H9 (cell line): ENCODE results near the gene STK10. TPM values are rescaled to one million over a fixed set of nuclear protein-coding genes. Genes with fewer than 3 reads are reported as not detected.

Experiments used
- DNase-seq: peaks from one replicate; pipeline ENCODE4 v3.0.0-alpha.2; 2017
- H2AFZ ChIP-seq: one replicate; pipeline ENCODE4 v1.6.1; 2013; ENCODE audit warnings: mild to moderate bottlenecking, low read length, control low read depth, moderate library complexity
- H2AK5ac ChIP-seq: 2 replicates; pipeline ENCODE4 v1.6.1; 2013; ENCODE audit warnings: low read length, control low read depth, mixed read lengths; ENCODE audit not compliant: insufficient read length
- H2BK120ac ChIP-seq: one replicate; pipeline ENCODE4 v1.6.1; 2013; ENCODE audit warnings: low read depth, mild to moderate bottlenecking, low read length, control low read depth, inconsistent platforms; ENCODE audit not compliant: poor library complexity, severe bottlenecking
- H2BK12ac ChIP-seq: 2 replicates; pipeline ENCODE4 v1.6.1; 2013; ENCODE audit warnings: low read length, control low read depth, mixed read lengths, low read depth; ENCODE audit not compliant: insufficient read length
- H2BK15ac ChIP-seq: 2 replicates; pipeline ENCODE4 v1.6.1; 2013; ENCODE audit warnings: low read depth, low read length, control low read depth
- H2BK20ac ChIP-seq: one replicate; pipeline ENCODE4 v1.6.1; 2013; ENCODE audit warnings: low read depth, mild to moderate bottlenecking, low read length, control low read depth, inconsistent platforms; ENCODE audit not compliant: poor library complexity, severe bottlenecking
- H2BK5ac ChIP-seq: 2 replicates; pipeline ENCODE4 v1.6.1; 2013; ENCODE audit warnings: low read length, control low read depth, mixed read lengths; ENCODE audit not compliant: insufficient read length
- H3K14ac ChIP-seq: 2 replicates; pipeline ENCODE4 v1.6.1; 2013; ENCODE audit warnings: low read length, control low read depth; ENCODE audit not compliant: insufficient read depth
- H3K18ac ChIP-seq: 2 replicates; pipeline ENCODE4 v1.6.1; 2013; ENCODE audit warnings: low read depth, mild to moderate bottlenecking, mixed read lengths, low read length, control low read depth; ENCODE audit not compliant: insufficient read length
- H3K23ac ChIP-seq: 2 replicates; pipeline ENCODE4 v1.6.1; 2013; ENCODE audit warnings: low read length, control low read depth, mixed read lengths, low read depth; ENCODE audit not compliant: insufficient read length
- H3K23me2 ChIP-seq: 2 replicates; pipeline ENCODE4 v1.6.1; 2013; ENCODE audit warnings: low read depth, mild to moderate bottlenecking, mixed read lengths, low read length, control low read depth; ENCODE audit not compliant: insufficient read length, poor library complexity, severe bottlenecking
- H3K27ac ChIP-seq: 2 replicates; pipeline ENCODE4 v1.5.1; 2013; ENCODE audit warnings: low read length, control low read depth, mixed read lengths, low read depth; ENCODE audit not compliant: insufficient read length
- H3K27me3 ChIP-seq: 2 replicates; pipeline ENCODE4 v1.6.1; 2013; ENCODE audit warnings: low read length, control low read depth, inconsistent platforms; ENCODE audit not compliant: insufficient read depth
- H3K4ac ChIP-seq: 2 replicates; pipeline ENCODE4 v1.6.1; 2013; ENCODE audit warnings: low read depth, mild to moderate bottlenecking, control low read depth, inconsistent platforms, low read length, moderate library complexity
- H3K4me1 ChIP-seq: 2 replicates; pipeline ENCODE4 v1.6.1; 2013; ENCODE audit warnings: low read length, control low read depth, inconsistent platforms; ENCODE audit not compliant: insufficient read depth
- H3K4me2 ChIP-seq: 2 replicates; pipeline ENCODE4 v1.6.1; 2013; ENCODE audit warnings: low read length, control low read depth, mixed read lengths; ENCODE audit not compliant: insufficient read length, insufficient read depth
- H3K56ac ChIP-seq: 2 replicates; pipeline ENCODE4 v1.6.1; 2013; ENCODE audit warnings: low read depth, mild to moderate bottlenecking, mixed read lengths, low read length, control low read depth; ENCODE audit not compliant: insufficient read length
- H3K79me1 ChIP-seq: 2 replicates; pipeline ENCODE4 v1.6.1; 2013; ENCODE audit warnings: low read depth, mild to moderate bottlenecking, moderate library complexity, low read length, control low read depth, inconsistent platforms; ENCODE audit not compliant: insufficient read depth, poor library complexity, severe bottlenecking
- H3K79me2 ChIP-seq: 2 replicates; pipeline ENCODE4 v1.6.1; 2013; ENCODE audit warnings: low read length, control low read depth, inconsistent platforms; ENCODE audit not compliant: insufficient read depth
- H3K9ac ChIP-seq: 2 replicates; pipeline ENCODE4 v1.6.1; 2013; ENCODE audit warnings: low read length, control low read depth, mixed read lengths; ENCODE audit not compliant: insufficient read length; ENCODE audit errors: extremely low read depth
- H3K9me3 ChIP-seq: one replicate; pipeline ENCODE4 v1.6.1; 2013; ENCODE audit warnings: low read depth, low read length, inconsistent platforms; ENCODE audit not compliant: control insufficient read depth
- H3T11ph ChIP-seq: one replicate; pipeline ENCODE4 v1.6.1; 2013; ENCODE audit warnings: mild to moderate bottlenecking, low read length, control low read depth, inconsistent platforms
- H4K20me1 ChIP-seq: one replicate; pipeline ENCODE4 v1.6.1; 2013; ENCODE audit not compliant: control insufficient read depth, insufficient read length, insufficient read depth
- H4K5ac ChIP-seq: 2 replicates; pipeline ENCODE4 v1.6.1; 2013; ENCODE audit warnings: low read depth, mild to moderate bottlenecking, mixed read lengths, low read length, control low read depth; ENCODE audit not compliant: insufficient read length
- H4K8ac ChIP-seq: replicated peaks from 2 replicates; pipeline ENCODE4 v1.6.1; 2013; ENCODE audit warnings: low read length, control low read depth, mixed read lengths, low read depth; ENCODE audit not compliant: insufficient read length
- H4K91ac ChIP-seq: 2 replicates; pipeline ENCODE4 v1.6.1; 2013; ENCODE audit warnings: low read depth, mild to moderate bottlenecking, moderate library complexity, mixed read lengths, low read length, control low read depth; ENCODE audit not compliant: insufficient read length
- H3K27ac Mint-ChIP-seq, 3 experiments: 2 replicates in 2 of 3; 3 replicates in 1 of 3; pipeline ENCODE4 v1.8.0; 2020 to 2021; ENCODE audit warnings: mixed read lengths in 3 of 3, mild to moderate bottlenecking in 1 of 3, moderate library complexity in 1 of 3
- H3K27me3 Mint-ChIP-seq: 2 replicates; pipeline ENCODE4 v1.8.0; 2021; ENCODE audit warnings: low read depth, mild to moderate bottlenecking, moderate library complexity, mixed read lengths
- H3K36me3 Mint-ChIP-seq, 3 experiments: 2 replicates in 2 of 3; 3 replicates in 1 of 3; pipeline ENCODE4 v1.8.0; 2020 to 2021; ENCODE audit warnings: low read depth in 3 of 3, mixed read lengths in 3 of 3; ENCODE audit not compliant: insufficient read depth in 1 of 3
- H3K4me1 Mint-ChIP-seq, 2 experiments: 2 replicates each; pipeline ENCODE4 v1.8.0; 2020; ENCODE audit warnings: mixed read lengths in 2 of 2
- H3K4me3 Mint-ChIP-seq, 2 experiments: 2 replicates in 1 of 2; 3 replicates in 1 of 2; pipeline ENCODE4 v1.8.0; 2020 to 2021; ENCODE audit warnings: mild to moderate bottlenecking in 2 of 2, mixed read lengths in 2 of 2, moderate library complexity in 1 of 2
- H3K9me3 Mint-ChIP-seq, 2 experiments: 2 replicates in 1 of 2; 3 replicates in 1 of 2; pipeline ENCODE4 v1.8.0; 2020; ENCODE audit warnings: mild to moderate bottlenecking in 2 of 2, mixed read lengths in 2 of 2, moderate library complexity in 1 of 2
- CTCF ChIP-seq: fragments of 200-600 bp; sonication (generic); conservative IDR thresholded peaks from 3 replicates; pipeline ENCODE4 v1.8.0; 2021; ENCODE audit warnings: antibody characterized with exemption, mild to moderate bottlenecking
- WGBS: extraction: QIAGEN DNeasy Blood & Tissue Kit; methylation state at CpG from one replicate; pipeline ENCODE4 v1.1.7; 2013; ENCODE audit warnings: missing lambda C conversion rate, low lambda C conversion rate, mixed read lengths; ENCODE audit not compliant: insufficient read length; ENCODE audit errors: extremely low coverage; 5-methylcytosine and 5-hydroxymethylcytosine counted together
- total RNA-seq: library from RNA; stranded (reverse); gene quantifications from 2 replicates; pipeline ENCODE4 v1.2.1, GENCODE V29; 2021

The STK10 gene
- total RNA-seq, 1 experiment from 2014 or later: 14.6 TPM

DNA sequence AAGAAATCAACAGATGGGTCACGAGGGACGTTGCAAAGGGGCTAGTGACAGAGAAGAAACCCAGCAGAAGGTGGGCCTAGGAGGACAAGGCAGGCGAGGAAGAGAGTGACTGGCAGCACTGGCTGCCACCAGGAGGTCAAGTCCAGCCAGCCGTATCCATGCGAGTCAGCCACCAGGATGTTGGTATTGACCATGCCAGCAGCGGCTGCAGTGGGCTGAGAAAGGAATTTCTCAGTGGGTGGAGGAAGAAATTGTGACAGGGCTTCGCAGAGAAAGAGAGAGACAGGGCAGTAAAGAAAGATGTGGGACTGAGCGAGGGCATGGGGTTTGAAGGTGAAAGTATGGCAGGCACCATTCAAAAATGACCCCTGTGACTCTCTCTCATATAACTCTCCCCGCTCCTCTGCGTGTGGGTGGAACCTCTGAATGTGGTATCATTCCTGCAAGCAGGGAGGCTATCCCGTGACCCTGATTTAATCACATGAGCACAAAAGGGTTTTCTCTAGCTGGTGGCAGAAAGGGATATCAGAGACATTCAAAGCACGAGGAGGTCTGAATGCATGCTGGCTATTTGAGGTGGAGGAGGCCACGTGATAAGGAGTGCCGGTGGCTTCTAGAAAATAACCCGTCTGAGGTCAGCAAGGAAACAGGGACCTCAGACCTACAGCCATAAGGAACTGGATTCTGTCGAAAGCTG, 136.2 kb downstream of the STK10 start:
- no peak overlapping the region for H4K8ac ChIP-seq
- Mint-ChIP-seq H3K4me1 (peaks cover 24 to 28% of the 10 kb centered on the region in 2 experiments), H3K4me3 (no peak overlapping the region), H3K36me3 (peaks cover 5 to 28% (median 17%) of the 10 kb centered on the region in 3 experiments; a peak in 6 of 7 replicates), H3K9me3 (no peaks in the 10 kb centered on the region), H3K27ac (peak overlapping the region in 1 of 3 experiments; percentile 22; a peak in 1 of 7 replicates), H3K27me3 (no peaks in the 10 kb centered on the region; the same call in 1 of the 2 replicates)
- no peak overlapping the region for H3T11ph ChIP-seq
- no peak overlapping the region for H4K91ac ChIP-seq
- no peak overlapping the region for H2BK12ac ChIP-seq
- no peaks in the 10 kb centered on the region for H3K9me3 ChIP-seq
- H2AK5ac ChIP-seq: no peak overlapping the region
- no CpG with 5 or more reads among the region's 16 CpGs for WGBS
- no peak for DNase-seq
- no peaks in the 10 kb centered on the region for H3K27me3 ChIP-seq
- no peak for TF ChIP-seq CTCF
- H2BK15ac ChIP-seq: no peak overlapping the region
- no peak overlapping the region for H3K56ac ChIP-seq
- H4K20me1 ChIP-seq: no peaks in the 10 kb centered on the region
- H2BK20ac ChIP-seq: no peak overlapping the region
- H3K23ac ChIP-seq: no peak overlapping the region
- H3K4ac ChIP-seq: no peak overlapping the region
- H3K14ac ChIP-seq: no peak overlapping the region
- peaks cover 4% of the 10 kb centered on the region; the same call in 1 of the 2 replicates for H3K4me1 ChIP-seq
- no peaks in the 10 kb centered on the region for H3K23me2 ChIP-seq
- H3K79me2 ChIP-seq: no peaks in the 10 kb centered on the region
- no peak overlapping the region for H2BK5ac ChIP-seq
- no peak overlapping the region for H3K18ac ChIP-seq
- no peak overlapping the region for H3K4me2 ChIP-seq
- H3K79me1 ChIP-seq: no peaks in the 10 kb centered on the region
- no peak overlapping the region for H4K5ac ChIP-seq
- H3K9ac ChIP-seq: no peak overlapping the region
- H2BK120ac ChIP-seq: no peak overlapping the region
- no peak overlapping the region for H2AFZ ChIP-seq
- no peak overlapping the region for H3K27ac ChIP-seq
